CD4-positive, alpha-beta memory T cell (primary cell): ENCODE measurements around the gene KCTD16. TPM values are rescaled to one million over a fixed set of nuclear protein-coding genes. Genes with fewer than 3 reads are reported as not detected.

Experiments used
- CTCF ChIA-PET: fragments of 350-600 bp; sonication (Branson Sonifier 250); formaldehyde crosslinking; loops from one replicate; lab custom pipeline; 2021; ENCODE audit warnings: inconsistent platforms; ENCODE audit not compliant: partially characterized antibody; lab: Charles Lee
- POLR2A ChIA-PET: fragments of 350-600 bp; sonication (Branson Sonifier 250); formaldehyde crosslinking; loops from one replicate; lab custom pipeline; 2021; ENCODE audit not compliant: partially characterized antibody; lab: Charles Lee
- DNase-seq, 5 donors: peaks; one replicate each; pipeline versions ENCODE4 v3.0.0 to v3.0.0-alpha.2; 2020 to 2022; ENCODE audit warnings: mixed read lengths in 1 of 5
- H3K27ac ChIP-seq: one replicate; pipeline ENCODE4 v1.7.0; 2013; ENCODE audit warnings: low read depth, low read length
- H3K27me3 ChIP-seq: 2 replicates; pipeline ENCODE4 v1.7.0; 2013; ENCODE audit warnings: mild to moderate bottlenecking, low read length, moderate library complexity; ENCODE audit not compliant: insufficient read depth
- H3K36me3 ChIP-seq: 2 replicates; pipeline ENCODE4 v1.7.0; 2013; ENCODE audit warnings: mild to moderate bottlenecking, low read length, moderate library complexity; ENCODE audit not compliant: insufficient read depth
- H3K4me1 ChIP-seq: 2 replicates; pipeline ENCODE4 v1.7.0; 2013; ENCODE audit warnings: mild to moderate bottlenecking, low read length, moderate library complexity; ENCODE audit not compliant: insufficient read depth
- H3K4me3 ChIP-seq, 2 donors: one replicate each; pipeline ENCODE4 v1.7.0; 2013; ENCODE audit warnings: low read length in 2 of 2, mild to moderate bottlenecking in 1 of 2
- H3K9me3 ChIP-seq, 2 donors: one replicate each; pipeline ENCODE4 v1.7.0; 2013; ENCODE audit warnings: low read length in 2 of 2, control low read depth in 1 of 2; ENCODE audit not compliant: control insufficient read depth in 1 of 2
- H3K27ac Mint-ChIP-seq, 7 donors: one replicate each; pipeline ENCODE4 v1.8.0; 2020 to 2021; ENCODE audit warnings: mixed read lengths in 7 of 7, mild to moderate bottlenecking in 6 of 7, inconsistent platforms in 3 of 7, moderate library complexity in 3 of 7
- H3K27me3 Mint-ChIP-seq, 2 donors: one replicate each; pipeline ENCODE4 v1.8.0; 2020 to 2021; ENCODE audit warnings: mixed read lengths in 2 of 2
- H3K36me3 Mint-ChIP-seq, 2 donors: one replicate each; pipeline ENCODE4 v1.8.0; 2020 to 2021; ENCODE audit warnings: mixed read lengths in 2 of 2, inconsistent platforms in 1 of 2, mild to moderate bottlenecking in 1 of 2
- H3K4me1 Mint-ChIP-seq, 4 donors: one replicate each; pipeline ENCODE4 v1.8.0; 2020 to 2021; ENCODE audit warnings: mixed read lengths in 4 of 4, mild to moderate bottlenecking in 1 of 4
- H3K4me3 Mint-ChIP-seq, 8 donors: one replicate each; pipeline ENCODE4 v1.8.0; 2020 to 2021; ENCODE audit warnings: mixed read lengths in 8 of 8, mild to moderate bottlenecking in 7 of 8, moderate library complexity in 6 of 8, inconsistent platforms in 3 of 8
- H3K9me3 Mint-ChIP-seq, 8 donors: one replicate each; pipeline ENCODE4 v1.8.0; 2020 to 2021; ENCODE audit warnings: mixed read lengths in 8 of 8, mild to moderate bottlenecking in 5 of 8, inconsistent platforms in 3 of 8, moderate library complexity in 1 of 8
- intact Hi-C: fragments of 100-400 bp; cut with micrococcal nuclease; formaldehyde crosslinking; loops from one replicate; pipeline ENCODE4 v1.15.1; 2023
- polyA plus RNA-seq, 2 donors: library from polyadenylated mRNA; unstranded; fragments of 300-500 nt; fragmentation: Illumina TruSeq; gene quantifications; one replicate each; pipeline ENCODE4 v1.2.3, GENCODE V29; 2021
- total RNA-seq, 2 experiments: library from RNA; stranded (reverse); gene quantifications; one replicate each; pipeline ENCODE4 v1.2.3, GENCODE V29; 2021

Gene KCTD16
- total and polyA plus RNA-seq, 4 experiments from 2014 or later = 0.03 to 0.20 (median 0.14) TPM; not detected in 1

DNA sequence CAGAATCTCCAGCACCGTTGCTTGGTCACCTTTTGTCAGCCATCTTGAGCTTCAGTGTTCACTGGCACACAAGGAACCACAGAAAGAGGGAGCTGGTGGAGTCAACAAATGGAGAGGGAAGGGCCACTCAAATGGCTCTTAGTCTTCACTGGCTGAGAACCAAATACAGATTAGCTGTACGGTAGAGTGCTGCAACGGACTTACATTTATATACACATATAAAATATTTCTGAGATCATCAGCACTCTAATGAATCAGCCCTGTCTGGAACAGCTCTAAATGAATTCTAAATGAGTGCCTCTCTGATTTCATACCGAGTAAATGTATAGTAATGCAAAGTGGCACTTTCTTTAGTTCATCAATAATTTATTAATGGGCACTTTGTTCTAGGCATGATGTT is 24.8 kb downstream of the KCTD16 start:
- no peaks in the 10 kb centered on the region for H3K9me3 ChIP-seq
- no peak overlapping the region for H3K4me3 ChIP-seq
- POLR2A ChIA-PET = no interaction called here
- intact Hi-C loops = no loop called here
- CTCF ChIA-PET = interaction anchor here (0.6 to 1.6 kb wide), 6 partner anchors 8 to 1510 kb away, joined by 3 to 4 read pairs (median 4); partner anchors contain the start of genes KCTD16 and YIPF5
- Mint-ChIP-seq H3K4me1 (peaks cover 0 to 11% (median 4%) of the 10 kb centered on the region in 4 donors), H3K4me3 (no peak overlapping the region), H3K9me3 (no peaks in the 10 kb centered on the region), H3K27ac (no peak overlapping the region), H3K27me3 (peaks cover 4 to 6% of the 10 kb centered on the region in 2 donors), H3K36me3 (no peaks in the 10 kb centered on the region)
- no peak for DNase-seq
- no peaks in the 10 kb centered on the region for H3K36me3 ChIP-seq
- H3K27me3 ChIP-seq = no peaks in the 10 kb centered on the region
- H3K4me1 ChIP-seq = peaks cover 21% of the 10 kb centered on the region
- no peak overlapping the region for H3K27ac ChIP-seq

DNA sequence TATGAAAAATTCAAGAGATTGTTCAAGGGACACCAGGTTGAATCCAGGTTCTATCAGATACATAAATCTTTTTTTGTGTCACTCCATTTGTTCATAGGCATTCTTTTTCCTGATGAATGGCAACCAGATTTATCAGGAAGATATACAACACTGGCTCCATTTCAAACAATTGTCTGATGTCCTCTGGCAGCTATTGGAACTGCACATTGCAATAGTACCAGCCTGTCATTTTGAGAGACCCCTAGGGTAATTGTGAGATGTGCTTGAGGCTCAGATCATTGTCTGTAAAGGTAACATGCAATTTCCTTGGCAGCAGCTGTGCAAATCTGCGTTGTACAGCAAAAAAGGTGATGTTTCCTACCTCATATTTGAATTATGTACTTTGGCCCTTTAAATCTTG is 25.9 kb downstream of the KCTD16 start:
- Histone ChIP-seq H3K27me3 (no peaks in the 10 kb centered on the region), H3K36me3 (no peaks in the 10 kb centered on the region), H3K9me3 (no peaks in the 10 kb centered on the region), H3K27ac (no peak overlapping the region), H3K4me3 (no peak overlapping the region), H3K4me1 (peaks cover 9% of the 10 kb centered on the region)
- Mint-ChIP-seq H3K27me3 (peaks cover 11 to 12% of the 10 kb centered on the region in 2 donors), H3K4me3 (no peak overlapping the region), H3K36me3 (no peaks in the 10 kb centered on the region), H3K9me3 (no peaks in the 10 kb centered on the region), H3K4me1 (peaks cover 0 to under 1% (median under 1%) of the 10 kb centered on the region in 4 donors), H3K27ac (no peak overlapping the region)
- intact Hi-C loops = no loop called here
- ChIA-PET POLR2A (no interaction called here), CTCF (interaction anchor here (1.3 to 1.6 kb wide), 5 partner anchors 7 to 371 kb away, joined by 3 to 6 read pairs (median 4); no protein-coding TSS in a partner anchor)
- DNase-seq = no peak

DNA sequence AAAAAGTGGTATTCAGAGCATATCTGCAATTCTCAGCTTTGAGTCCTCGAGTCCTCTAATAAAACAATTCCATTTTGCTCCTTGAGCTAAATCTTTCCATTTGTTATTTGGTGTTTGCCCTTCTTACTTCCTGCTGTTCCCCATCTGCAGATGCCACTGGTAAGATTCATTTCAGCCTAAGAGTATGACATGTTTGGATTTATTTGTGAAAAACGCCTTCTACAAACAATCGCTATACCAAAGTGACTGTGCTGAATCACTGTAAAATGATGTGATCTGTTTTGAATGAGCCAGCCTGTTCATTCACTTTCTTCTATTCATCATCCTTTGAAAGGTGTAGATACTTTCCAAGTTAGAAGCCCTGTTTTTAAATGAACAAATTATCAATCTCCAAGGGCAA is 27.7 kb downstream of the KCTD16 start:
- no peak overlapping the region for H3K27ac ChIP-seq
- no peak overlapping the region for H3K4me3 Mint-ChIP-seq
- no peaks in the 10 kb centered on the region for H3K27me3 ChIP-seq
- no peaks in the 10 kb centered on the region for H3K4me1 Mint-ChIP-seq
- H3K9me3 ChIP-seq = no peaks in the 10 kb centered on the region
- intact Hi-C loops = no loop called here
- H3K27ac Mint-ChIP-seq = no peak overlapping the region
- H3K36me3 Mint-ChIP-seq = no peaks in the 10 kb centered on the region
- no peaks in the 10 kb centered on the region for H3K36me3 ChIP-seq
- no peak for DNase-seq
- ChIA-PET CTCF (interaction anchor here (1.0 to 1.6 kb wide), 4 partner anchors 8 to 1932 kb away, joined by 3 to 6 read pairs (median 3); no protein-coding TSS in a partner anchor), POLR2A (no interaction called here)
- H3K4me3 ChIP-seq = no peak overlapping the region
- H3K27me3 Mint-ChIP-seq = peaks cover 11 to 19% of the 10 kb centered on the region in 2 donors
- H3K4me1 ChIP-seq = no peaks in the 10 kb centered on the region
- no peaks in the 10 kb centered on the region for H3K9me3 Mint-ChIP-seq

DNA sequence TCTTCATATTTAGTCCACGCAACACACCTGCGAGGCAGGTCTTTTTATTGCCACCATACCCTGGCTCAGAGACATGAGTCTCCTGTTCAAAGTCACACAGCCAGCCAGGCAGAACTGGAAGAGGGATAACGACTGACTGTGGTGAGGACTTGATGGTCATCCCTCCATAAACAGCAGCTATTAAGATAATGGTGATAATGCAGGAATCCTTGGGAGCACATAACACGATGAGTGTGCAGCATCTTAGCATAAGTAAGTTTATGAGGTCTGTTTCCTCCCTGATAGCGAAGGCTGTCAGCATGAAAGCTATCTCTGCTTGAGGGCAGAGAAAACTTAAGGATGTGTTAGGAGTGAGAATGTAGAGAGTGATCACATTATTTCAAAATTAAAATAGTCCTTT is 30.9 kb downstream of the KCTD16 start:
- H3K27ac ChIP-seq = no peak overlapping the region
- Mint-ChIP-seq H3K9me3 (no peaks in the 10 kb centered on the region), H3K4me3 (no peak overlapping the region), H3K36me3 (no peaks in the 10 kb centered on the region), H3K27ac (no peak overlapping the region), H3K27me3 (peaks cover 28 to 35% of the 10 kb centered on the region in 2 donors), H3K4me1 (peaks cover 4 to 6% (median 5%) of the 10 kb centered on the region in 4 donors)
- no peak for DNase-seq
- POLR2A ChIA-PET = no interaction called here
- CTCF ChIA-PET = interaction anchor here (1.0 to 1.7 kb wide), 2 partner anchors 9 to 1624 kb away, joined by 3 to 7 read pairs; no protein-coding TSS in a partner anchor
- peaks cover 4% of the 10 kb centered on the region for H3K27me3 ChIP-seq
- no peaks in the 10 kb centered on the region for H3K4me1 ChIP-seq
- H3K9me3 ChIP-seq = no peaks in the 10 kb centered on the region
- intact Hi-C loops = no loop called here
- no peaks in the 10 kb centered on the region for H3K36me3 ChIP-seq
- no peak overlapping the region for H3K4me3 ChIP-seq

DNA sequence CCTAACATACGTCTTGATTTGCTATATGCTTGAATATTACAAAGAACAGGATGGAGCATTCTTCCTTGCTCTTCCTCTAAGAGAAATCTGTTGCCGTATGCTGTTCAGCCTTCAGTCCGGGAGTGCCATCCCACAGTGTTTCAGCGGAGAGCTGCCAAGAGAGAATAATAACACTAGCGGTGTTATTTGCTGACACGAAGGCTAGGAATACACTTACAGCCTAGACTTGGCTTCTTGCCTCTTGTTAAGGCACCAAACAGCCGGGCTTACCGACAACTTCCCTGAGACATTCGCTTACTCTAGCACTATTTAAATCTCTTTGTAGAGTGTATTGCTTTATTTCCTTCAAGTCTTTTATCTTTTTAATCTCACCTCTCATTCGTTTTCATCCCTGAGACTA is 31.4 kb downstream of the KCTD16 start:
- no peak for DNase-seq
- no peaks in the 10 kb centered on the region for H3K9me3 ChIP-seq
- Mint-ChIP-seq H3K9me3 (no peaks in the 10 kb centered on the region), H3K4me1 (peaks cover 4 to 6% (median 5%) of the 10 kb centered on the region in 4 donors), H3K4me3 (no peak overlapping the region), H3K36me3 (no peaks in the 10 kb centered on the region), H3K27ac (no peak overlapping the region), H3K27me3 (peaks cover 29 to 35% of the 10 kb centered on the region in 2 donors)
- POLR2A ChIA-PET = no interaction called here
- H3K4me1 ChIP-seq = no peaks in the 10 kb centered on the region
- H3K27me3 ChIP-seq = peaks cover 4% of the 10 kb centered on the region
- intact Hi-C loops = loop anchor here (2.0 kb wide), 1 partner anchor 1929 kb away; no protein-coding TSS in a partner anchor
- CTCF ChIA-PET = interaction anchor here (1.0 to 1.7 kb wide), 2 partner anchors 9 to 1624 kb away, joined by 3 to 7 read pairs; no protein-coding TSS in a partner anchor
- H3K36me3 ChIP-seq = no peaks in the 10 kb centered on the region
- no peak overlapping the region for H3K4me3 ChIP-seq
- no peak overlapping the region for H3K27ac ChIP-seq

DNA sequence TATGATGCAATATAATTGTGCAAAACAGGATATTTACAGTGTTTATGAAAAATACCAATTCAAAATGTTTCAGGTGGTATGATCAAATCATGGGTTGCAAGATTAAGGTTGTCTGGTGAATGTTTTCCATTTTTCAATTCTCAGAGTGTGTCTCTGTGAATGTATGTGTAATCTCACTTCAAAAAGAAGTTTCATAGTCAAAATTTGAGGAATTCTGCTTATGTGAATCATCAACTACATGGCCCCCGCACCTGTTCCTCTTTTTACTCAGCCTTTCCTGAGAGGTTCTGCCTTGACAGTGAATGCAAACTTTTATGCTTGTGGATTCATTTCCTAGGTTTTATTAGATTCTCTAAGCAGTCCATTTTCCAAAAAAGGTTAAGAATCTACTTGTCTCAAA is 32.1 kb downstream of the KCTD16 start:
- peaks cover 4% of the 10 kb centered on the region for H3K27me3 ChIP-seq
- CTCF ChIA-PET = interaction anchor here (1.7 to 3.5 kb wide), 4 partner anchors 10 to 1624 kb away, joined by 10 to 30 read pairs (median 22); no protein-coding TSS in a partner anchor

DNA sequence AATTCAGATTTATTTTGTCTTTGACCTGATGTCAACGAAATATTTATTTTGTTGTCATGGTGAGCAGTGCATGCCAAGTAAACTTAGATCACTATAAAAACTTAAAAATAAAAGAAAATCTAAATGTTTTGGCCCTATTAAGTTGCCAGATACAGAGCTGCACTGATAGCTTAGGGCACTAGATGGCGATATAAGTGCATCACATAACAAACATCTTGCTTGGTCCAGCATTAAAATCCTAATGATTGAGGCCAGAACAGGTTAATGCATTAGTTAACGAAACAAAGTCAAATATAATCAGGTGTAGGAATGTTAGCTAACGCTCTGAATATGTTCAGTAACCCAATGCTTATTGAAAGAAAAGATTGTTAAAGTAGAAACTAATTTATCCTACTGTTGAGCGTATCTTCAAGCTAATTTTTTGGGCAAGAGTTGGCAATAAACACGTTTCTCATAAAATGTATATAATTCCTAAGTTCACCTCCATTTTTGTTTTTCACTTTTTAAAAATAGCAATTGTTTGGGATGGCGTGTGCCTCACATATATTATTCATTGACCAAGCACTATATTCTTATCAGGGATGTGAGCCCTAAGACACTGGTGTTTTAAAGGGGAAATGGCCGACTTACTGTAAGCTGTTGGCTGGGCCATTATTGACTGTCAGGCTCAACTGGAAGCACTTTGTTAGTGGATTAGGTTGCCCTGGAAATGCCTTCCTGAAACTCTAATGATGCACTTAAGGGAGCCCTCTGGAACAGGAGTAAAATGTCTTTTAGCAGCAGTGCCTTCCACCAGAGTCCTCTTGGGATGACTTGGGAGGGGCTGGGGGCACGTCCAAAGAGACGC is 33.3 kb downstream of the KCTD16 start:
- no peaks in the 10 kb centered on the region for H3K4me1 ChIP-seq
- DNase-seq = peak in 4 of 5 donors; percentile 36 to 55 (median 38)
- no peak overlapping the region for H3K4me3 ChIP-seq
- POLR2A ChIA-PET = interaction anchor here (1.3 kb wide), 1 partner anchor 14 kb away, joined by 4 read pairs; no protein-coding TSS in a partner anchor
- H3K27me3 ChIP-seq = peaks cover 4% of the 10 kb centered on the region
- no peaks in the 10 kb centered on the region for H3K9me3 ChIP-seq
- intact Hi-C loops = loop anchor here (2.0 kb wide), 1 partner anchor 1927 kb away; no protein-coding TSS in a partner anchor
- CTCF ChIA-PET = interaction anchor here (0.6 to 3.5 kb wide), 25 partner anchors 8 to 1930 kb away, joined by 3 to 30 read pairs (median 4); partner anchors contain the start of genes KCTD16 and YIPF5
- Mint-ChIP-seq H3K4me3 (no peak overlapping the region), H3K27me3 (peaks cover 37 to 48% of the 10 kb centered on the region in 2 donors), H3K9me3 (no peaks in the 10 kb centered on the region), H3K4me1 (peaks cover 4 to 6% (median 5%) of the 10 kb centered on the region in 4 donors), H3K36me3 (no peaks in the 10 kb centered on the region), H3K27ac (no peak overlapping the region)
- no peaks in the 10 kb centered on the region for H3K36me3 ChIP-seq
- H3K27ac ChIP-seq = no peak overlapping the region

More for the DNA sequence above, 32.1 kb downstream of the KCTD16 start:
- no peak for DNase-seq
- peaks cover 34 to 39% of the 10 kb centered on the region in 2 donors for H3K27me3 Mint-ChIP-seq
- Histone ChIP-seq H3K4me3 (no peak overlapping the region), H3K9me3 (no peaks in the 10 kb centered on the region), H3K36me3 (no peaks in the 10 kb centered on the region), H3K4me1 (no peaks in the 10 kb centered on the region), H3K27ac (no peak overlapping the region)
- H3K27ac Mint-ChIP-seq = no peak overlapping the region
- intact Hi-C loops = loop anchor here (2.0 kb wide), 1 partner anchor 1928 kb away; no protein-coding TSS in a partner anchor
- POLR2A ChIA-PET = no interaction called here
- H3K36me3 Mint-ChIP-seq = no peaks in the 10 kb centered on the region
- no peak overlapping the region for H3K4me3 Mint-ChIP-seq
- H3K4me1 Mint-ChIP-seq = peaks cover 4 to 6% (median 5%) of the 10 kb centered on the region in 4 donors
- H3K9me3 Mint-ChIP-seq = no peaks in the 10 kb centered on the region
